Measurements from ENCODE around the gene PFDN4.
A peak's percentile ranks its signal among the peaks of the same experiment; 100 is the strongest.

Gene PFDN4

DNA sequence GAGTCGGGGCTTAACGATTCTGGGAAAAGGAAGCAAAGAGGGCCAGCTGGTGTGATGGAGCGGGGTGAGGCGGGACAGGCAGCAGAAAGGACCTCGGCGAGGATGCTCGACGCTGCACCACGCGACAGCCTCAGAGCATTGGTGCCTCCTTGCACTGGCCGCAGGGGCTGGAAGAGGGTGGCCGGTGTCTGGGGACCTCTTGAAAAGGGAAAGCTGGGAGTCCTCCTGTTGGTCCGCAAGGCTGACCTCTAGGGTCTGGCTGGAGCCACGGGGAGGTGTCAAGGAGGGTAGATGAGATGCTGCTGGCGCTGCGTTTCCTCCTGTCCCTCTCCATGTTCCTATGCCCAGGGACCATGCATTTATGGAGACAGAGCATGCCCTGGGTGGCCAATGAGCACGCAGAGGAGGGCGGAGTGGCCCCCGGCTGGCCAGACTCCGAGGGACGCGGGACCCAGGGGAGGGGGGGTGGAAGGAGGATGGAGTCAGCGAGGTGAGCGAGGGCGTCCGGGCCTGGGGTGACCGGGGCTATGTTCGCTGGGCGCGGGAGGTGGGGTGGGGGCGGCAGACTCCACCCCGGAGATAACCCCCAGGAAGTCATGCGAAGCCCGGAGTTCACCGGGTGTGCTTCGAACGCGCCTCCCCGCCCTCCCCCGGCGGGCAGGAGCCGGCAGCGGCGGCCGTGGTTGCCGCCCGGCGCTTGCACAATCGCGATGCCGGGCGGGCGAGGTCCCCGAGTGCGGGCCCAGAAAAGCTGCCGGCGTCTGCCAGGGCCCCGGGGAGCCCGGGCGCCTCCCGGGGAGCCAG is 34.0 kb upstream of the PFDN4 start, which contains the start of gene CYP24A1:
TSS of gene CYP24A1 (minus strand) at position 334 of the 804 bp plus-strand sequence. CDS start 407 bp downstream, outside the sequence.
- DNase-seq, result no peak

DNA sequence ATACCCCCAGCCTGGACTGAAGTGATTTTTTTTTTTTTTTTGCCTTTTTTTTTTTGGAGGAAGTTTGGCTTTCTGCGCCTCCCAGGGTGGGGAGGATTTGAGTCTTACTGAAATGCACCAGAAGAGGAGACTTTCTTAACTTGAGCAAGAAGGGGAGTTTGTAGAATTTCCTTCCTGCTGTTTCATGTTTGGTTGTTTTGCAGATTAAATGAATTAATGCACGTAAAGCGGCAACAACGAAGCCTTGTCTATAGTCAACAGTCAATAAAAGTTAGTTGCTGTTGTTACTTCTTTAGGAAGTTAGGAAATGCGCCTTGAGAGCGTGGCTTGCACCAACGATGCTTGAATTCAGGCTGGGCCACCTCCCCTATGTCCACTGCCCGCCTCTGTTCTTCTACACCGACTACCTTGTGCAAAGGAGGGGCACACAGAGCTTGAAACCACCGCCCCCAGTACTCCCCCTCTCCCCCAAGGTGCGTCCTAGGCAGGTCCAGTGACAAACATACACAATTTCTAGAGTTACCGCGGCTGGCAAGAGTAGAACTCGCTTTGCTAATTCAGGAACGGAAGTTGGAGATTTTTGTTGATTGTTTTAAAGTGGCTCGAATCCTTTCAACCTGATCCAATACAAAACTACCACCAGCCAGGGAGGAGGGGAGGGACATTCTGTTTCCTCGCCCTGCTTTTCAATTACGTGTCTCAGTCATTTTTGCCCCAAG is 33.3 kb upstream of the PFDN4 start:
- no peak for DNase-seq

DNA sequence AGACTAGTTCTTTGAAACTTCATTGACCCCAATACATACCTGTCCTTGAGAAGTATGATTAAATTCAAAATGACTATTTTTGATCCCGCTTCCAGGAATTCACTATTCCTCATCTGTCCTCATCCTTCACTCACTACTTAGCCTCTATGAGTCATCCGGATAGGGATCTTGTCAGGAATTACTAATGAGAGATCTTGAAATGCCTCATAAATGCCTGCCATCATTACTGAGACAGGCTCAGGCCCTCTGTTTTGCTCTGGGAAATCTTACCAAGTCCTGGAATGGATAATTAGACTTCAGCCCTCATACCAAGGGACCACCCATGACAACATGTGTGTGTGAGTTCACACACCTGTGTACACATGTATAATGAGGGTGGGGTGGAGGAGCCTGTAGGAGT is 31.3 kb upstream of the PFDN4 start:
- no peak for DNase-seq

DNA sequence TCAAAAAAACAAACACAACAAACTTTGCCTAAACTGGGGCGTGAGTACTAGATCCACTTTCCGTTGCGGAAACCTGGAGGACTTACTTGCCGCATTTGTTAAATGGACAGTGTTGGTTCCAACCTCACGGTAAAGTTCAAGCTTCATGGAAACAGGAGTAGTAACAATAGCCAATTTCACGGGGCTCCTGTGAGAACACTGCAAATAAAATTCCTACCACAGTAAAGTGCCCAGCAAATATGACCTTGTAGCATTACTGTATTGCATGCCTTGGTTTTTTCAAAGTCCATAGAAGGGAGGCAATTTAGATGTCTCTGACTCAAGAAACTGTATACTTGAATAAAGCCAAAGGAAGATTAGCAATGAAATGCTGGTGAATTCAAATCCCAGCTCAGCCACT is 30.5 kb upstream of the PFDN4 start:
- no peak for DNase-seq

DNA sequence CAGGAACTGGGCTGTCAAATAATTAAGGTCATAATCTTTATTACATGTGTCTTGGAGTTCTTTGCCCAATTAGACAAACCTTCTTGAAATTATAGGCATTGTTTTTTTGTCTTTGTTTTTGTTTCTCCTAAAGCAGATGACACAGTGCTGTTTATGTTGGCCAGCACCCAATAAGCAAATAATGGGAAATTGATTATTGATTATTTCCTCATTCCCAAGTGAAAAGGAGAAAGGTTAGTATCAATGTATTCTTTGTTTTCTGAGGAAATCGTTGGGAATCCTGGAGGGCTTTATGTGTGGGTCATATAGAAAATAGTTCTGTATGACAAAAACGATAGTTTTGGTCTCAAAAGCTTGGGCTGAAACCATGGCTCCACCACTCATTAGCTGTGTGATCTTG is 29.6 kb upstream of the PFDN4 start:
- no peak for DNase-seq

DNA sequence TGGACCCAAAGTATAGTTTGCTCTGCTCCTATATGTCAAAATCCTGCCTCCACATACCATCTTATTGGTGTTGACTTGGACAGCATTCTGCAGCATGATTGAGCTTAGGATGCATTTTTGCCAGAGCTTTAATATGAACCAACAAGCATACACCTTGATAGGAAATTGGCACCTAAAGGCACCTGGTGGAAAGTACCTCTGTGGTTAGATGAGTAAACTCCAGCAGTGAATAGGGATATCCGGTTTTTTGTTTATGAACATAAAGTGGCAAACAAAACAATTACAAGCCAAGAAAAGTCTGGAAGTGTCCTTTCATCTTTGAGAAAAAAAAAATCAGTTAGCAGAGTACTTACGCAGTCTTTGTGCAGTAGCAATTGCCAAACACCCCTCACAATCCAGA is 27.9 kb upstream of the PFDN4 start:
- no peak for DNase-seq

DNA sequence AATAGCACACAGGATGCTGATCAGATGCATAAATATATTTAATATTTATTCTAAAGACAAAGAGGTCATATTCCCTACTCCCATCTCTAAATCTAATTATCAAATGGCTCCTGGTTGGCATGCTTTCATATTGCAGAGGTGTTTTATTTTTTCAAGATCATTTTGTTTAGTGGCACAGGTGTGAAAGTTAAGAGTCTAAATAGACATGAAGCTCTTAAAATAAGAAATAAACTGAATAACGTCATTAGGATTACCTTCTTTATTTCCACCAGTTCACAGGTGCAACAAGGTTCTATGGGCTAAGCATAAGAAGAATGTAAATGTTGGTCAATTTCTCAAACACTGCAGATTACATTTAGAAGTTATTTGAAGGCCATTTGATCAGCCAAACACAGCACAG is 27.0 kb upstream of the PFDN4 start:
- DNase-seq, result no peak

DNA sequence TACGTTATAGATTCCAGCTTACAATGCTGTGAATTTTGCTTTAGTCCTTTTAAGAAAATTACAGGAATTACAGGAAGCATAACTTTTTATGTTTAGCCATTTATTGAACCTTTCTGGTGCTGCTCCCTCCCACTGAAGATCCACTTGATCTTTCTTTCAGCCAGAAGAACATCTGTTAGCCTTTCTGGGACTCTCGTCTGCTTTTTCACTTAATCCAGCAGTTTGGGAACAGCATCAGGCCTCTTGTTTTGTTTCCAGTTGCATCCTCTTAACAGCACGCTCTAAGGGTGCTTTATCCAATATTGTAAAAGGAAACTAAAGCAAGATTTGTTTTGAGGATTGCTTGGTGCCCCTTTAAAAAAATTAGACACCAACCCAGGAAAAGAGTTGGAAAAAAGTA is 23.8 kb upstream of the PFDN4 start:
- no peak for DNase-seq

DNA sequence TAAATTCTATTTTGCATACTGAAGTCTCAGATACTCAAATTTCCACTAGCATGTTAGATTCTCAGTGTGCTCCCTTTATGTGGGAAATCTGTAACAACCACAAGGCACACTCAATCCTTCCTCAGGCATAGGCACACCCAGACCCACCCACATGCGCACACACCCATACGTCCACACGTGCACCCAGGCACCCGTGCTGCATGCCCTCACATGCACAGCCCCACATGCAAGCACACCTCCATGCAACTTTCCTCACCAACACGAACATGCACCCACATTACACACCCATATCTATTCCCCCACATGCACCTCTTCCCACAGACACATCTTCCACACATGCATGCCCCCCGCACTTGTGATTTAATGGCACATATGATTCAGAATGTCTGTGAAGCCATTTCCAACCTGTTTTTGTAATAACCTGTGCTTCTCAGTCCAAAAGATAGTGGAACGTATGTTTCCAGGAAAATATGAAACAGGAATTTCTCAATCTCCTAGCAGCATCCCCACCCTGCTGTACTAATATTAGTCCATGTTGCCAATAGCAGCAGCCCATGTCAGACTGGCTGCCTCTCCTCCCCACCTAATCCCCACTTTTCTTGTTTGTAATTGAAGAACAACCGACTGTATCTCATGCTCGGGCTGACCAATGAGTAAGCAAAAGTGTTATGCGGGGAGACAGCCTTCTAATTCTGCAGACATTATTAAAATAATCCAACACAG is 22.8 kb upstream of the PFDN4 start:
- no peak for DNase-seq

DNA sequence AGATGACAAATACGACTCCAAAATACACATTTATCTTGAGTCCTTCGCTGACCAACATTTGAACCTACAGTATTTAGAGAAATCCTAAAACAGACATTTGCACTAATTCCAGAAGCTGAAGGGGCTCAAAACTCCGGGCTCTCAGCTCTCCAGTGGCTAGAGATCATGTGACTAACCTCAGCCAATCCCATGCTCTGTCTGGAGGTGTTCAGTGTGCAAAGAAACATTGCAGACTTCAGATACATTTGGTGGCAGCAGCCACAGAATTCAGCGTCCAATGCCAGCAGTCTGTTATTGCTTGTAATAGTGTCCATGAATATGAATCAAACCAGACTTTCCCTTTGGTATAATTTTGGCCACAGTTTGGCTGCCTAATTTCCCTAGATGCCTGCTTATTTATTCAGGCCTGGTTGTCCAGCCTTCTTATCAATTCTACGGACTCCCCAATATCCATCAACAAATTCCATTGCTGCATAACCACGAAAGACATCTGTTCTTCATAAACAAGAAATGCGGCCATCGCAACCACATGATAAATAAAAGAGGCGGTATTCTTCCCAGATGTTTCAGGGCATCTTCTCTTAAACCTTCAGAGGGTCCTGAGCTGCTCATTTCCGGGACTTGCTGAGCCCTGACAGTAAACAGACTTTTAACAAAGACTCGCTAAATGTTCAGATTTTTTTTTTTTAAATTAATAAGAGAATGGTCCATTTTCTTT is 19.6 kb upstream of the PFDN4 start:
- DNase-seq, result no peak

DNA sequence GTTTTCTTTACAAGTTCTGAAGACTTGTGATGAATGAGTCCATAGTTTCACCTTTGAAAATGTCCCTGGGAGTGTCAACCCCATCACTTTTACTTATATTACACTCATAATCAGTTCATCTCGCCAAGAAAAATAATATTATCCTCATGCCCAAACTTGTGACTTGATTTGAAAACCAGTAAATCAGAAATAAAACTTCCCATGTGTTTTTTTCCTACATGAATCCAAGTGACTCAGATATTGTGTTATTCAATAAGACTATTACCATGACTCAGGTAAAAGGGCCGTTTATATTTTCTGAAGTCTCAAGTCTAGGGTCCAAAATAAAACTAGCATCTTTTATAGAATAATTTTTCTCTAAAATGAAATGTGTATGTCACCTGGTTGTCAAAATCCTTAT is 18.3 kb upstream of the PFDN4 start:
- DNase-seq, result no peak

DNA sequence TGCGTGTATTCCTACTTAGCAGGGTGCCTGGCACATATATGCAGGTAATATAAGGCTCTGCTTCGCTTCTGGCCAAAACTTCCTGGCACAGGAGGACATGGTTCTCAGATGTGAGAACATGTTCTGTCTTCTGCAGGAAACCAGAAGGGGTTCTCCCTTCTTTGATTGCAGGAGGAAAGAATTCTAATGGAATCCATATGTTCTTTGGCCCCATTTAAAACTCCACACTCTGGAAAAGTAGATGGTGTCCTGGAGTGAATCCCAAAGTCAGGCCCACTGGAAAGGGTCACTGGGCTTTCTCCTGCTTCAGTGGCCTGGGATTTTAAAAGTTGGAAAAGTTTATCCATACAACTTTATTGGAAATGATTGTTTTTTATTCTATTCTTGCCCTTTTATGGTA is 17.7 kb upstream of the PFDN4 start:
- no peak for DNase-seq

DNA sequence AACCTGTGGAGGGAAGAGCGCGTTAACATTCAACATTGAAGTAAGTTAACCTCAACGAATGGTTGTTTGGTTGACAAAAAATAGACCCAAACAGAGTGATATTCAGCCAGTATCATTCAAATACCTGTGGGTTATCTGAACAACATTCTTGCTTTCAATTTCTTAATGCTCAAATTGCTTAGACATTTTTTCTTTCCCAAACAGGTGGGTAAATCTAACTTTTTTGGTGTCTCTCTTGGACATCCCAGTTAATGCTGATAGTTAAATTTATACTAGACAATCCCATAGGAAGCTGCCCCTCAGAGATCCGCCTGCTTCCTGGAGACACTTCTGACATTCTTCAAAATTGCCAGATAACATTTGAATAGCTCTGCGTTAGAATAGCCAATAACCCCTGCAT is 14.1 kb upstream of the PFDN4 start:
- no peak for DNase-seq

DNA sequence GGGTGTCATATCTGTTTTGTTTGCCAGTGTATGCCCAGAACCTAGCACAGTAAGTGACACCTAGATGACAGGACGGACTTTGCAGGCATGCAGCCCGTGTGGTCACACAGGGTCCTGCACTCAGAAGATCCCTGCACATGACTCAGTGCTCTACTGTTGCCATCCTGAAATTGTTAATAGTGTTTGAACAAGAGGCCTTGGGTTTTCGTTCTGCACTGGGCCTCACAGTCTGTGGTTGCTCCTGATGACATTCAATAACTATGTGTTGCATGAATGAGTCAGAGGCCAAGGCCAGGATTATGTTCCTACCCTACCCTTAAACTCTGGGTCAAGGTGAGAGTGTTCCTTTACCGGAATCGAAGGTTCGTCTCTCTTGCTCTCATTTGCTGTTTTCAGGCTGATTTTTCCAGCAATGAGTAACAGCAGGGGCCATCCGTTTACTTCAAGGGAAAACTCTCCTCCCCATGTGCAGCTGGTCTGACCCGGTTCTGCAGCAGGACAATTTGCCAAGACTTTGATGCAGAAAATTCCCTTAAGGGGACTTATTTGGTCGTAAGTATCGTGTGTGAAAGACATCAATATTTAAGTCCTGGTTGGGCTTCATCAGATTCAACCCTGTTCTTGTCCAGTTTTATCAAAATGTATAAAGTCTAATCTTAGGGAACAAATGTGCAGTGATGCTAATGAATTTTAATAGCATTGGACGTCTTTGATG is 13.0 kb upstream of the PFDN4 start:
- DNase-seq, result no peak

DNA sequence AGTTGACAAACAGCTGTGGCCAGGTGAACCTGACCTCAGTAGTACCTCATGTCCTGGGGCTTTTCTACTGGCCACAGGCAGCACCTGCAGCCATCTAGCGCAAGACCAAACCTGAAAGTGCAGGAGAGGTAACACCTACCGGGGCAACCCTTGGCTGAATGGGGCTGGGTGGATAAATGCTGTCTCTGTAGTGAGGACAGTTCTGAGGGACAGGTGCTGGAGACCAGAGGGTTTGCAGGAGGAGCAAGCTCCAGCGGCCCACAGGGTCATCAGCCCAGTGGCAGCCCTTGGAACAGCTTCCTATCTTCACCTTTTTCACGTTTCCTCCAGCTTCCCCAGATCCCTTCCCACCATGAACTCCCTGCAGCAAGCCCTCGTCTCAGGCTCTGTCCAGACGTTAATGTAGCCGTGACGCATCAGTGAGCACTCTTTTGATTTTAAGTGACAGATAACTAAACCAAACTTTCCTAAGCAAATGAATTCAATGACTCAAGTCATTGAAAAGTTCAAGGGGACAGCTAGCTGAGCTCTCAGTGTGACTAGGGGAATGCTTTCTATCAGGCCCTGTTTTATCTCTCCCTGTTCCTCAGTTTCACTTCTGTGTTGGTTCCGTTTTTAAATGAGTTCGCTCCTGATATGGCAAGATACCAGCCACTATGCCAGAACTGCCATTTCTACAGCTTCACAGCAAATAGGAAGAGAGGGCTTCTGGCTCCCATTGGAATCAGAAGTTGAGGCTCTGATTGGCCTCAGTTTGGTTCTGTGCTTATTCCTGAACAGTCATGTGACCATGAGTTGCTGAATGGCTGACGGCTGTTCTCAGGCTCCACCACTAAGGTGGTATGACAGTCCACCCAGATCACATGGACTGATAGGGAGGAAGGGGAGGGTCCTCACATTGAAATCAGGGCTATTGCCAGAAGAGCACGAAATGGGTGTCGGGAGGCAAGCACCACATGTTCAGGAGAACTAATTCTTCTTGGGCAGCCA is 12.1 kb upstream of the PFDN4 start:
- DNase-seq, result no peak

DNA sequence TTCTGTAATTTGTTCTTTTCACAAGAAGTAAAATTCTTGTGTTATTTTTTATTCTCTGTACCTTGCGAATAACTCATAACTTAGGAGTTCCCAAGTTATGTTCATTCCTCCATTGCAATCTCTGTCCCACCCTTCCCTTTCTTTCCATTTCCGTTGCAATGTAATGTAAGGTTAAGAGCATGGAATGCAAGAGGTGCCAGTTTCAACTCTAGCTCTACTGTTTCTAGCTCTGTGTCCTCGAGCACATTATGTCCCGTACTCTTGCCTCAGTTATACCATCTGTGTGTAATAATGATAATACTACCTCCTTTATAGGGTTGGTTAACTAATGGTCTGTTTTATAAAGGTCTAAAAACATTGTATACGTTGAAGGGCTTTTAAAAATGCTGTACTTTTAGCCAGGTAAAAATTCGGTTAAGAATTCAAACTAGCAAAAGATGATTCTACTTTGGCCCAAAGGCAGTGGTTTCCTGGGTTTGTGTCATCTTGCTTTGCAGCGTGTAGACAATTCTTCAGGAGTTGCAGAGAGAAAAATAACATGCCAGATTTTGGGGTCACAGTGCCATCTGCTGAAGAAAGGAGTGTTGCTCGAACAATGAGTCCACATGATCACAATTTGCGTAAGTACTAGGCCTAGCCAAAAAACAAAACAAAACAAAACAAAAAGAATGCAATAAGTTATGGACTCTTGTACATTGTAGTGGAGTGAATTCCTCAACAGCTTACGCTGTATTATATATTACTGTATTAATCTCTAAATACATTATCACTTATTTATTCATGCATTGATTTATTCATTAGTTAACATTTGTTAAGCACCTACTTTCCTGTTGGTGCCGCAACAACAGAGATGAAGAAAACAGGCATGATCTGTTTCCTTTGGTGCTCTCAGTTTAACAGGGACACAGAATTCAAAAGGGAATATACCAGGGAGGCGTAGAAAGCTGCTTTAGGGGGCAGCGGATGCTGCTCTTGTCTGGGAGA is 10.0 kb upstream of the PFDN4 start:
- no peak for DNase-seq

DNA sequence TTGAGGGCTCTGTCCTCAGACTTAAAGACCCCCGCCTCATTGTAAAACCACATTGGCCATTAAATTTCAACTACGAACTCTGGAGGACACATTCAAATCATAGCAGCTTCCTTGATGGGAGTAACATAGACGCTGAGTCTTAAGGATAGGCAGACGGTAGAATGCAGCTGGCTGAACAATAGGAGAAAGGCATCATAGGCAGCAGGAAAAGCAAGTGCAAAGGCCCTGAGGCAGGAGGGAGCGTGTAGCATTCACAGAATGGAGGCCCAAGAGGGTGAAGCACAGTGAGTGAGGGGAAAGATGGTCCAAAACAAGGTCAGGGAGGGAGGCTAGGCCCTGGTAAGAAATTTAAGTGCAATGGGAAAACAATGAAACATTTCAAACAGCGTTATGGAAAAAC is 8.6 kb upstream of the PFDN4 start:
- no peak for DNase-seq

DNA sequence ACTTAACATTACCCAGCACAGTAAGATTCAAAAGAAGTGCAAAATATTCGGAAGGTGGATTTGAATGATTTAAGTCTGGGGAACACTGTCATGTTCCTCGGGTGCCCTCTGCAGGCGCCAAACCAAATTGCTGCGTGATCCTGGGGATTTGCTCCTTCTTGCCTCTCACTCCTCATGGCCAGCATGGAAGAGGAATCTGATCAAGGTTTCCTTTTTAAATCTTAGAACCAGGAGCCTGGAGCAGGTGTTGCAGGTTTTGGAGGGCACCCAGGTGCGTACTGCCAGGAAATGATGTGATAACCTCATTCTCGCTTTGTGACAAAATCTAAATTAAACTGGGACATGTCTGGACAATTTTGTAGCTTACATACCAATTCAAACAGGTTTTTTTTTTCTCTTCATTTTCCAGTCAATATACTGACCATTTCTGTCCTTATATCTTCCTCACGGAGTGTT is 8.1 kb upstream of the PFDN4 start:
- peak; percentile 83 for DNase-seq

DNA sequence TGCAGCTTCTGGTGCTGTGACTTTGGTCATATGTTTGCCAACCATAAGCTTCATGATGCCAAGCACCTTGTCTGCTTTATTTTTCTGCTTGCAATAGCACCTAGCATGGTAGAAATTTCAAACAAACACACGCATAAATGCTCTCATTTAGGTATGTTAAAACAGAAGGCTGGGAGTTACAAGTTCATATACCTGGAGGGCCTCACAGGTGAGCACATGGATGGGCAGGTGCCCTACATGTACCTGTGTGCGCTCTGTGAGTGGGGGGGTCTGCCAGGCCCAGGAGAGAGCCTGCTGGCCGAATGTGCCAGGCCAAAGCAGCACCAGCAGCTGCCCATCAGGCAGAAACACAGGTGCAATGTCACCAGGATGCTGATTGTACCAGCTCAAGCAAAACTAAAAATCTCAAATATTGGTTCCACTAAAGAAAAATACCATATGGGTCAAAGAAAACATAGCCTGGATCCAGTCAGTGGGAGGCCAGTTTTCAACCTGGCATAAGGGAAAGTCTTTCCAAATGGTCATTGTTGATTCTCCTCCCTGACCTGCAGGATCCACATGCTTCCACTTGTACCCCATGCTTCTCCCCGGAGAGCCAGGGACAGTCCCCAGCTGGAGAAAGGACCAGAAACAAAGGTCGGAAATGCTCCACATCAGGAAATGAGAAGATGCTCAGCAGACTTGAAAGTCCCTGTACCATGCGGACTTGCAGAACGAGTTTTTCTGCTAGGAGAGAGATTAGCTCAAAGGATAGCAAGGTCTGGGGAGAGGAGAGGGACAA is 7.2 kb upstream of the PFDN4 start:
- no peak for DNase-seq

Data from femur (tissue), 1 donor.